ENCODE measurements around the gene CDH4.
"Not testable (repeated sequence)": the region's sequence is repeated elsewhere in the genome, so short reads cannot be mapped to it uniquely, and the experiment has no call there.

Gene CDH4

DNA sequence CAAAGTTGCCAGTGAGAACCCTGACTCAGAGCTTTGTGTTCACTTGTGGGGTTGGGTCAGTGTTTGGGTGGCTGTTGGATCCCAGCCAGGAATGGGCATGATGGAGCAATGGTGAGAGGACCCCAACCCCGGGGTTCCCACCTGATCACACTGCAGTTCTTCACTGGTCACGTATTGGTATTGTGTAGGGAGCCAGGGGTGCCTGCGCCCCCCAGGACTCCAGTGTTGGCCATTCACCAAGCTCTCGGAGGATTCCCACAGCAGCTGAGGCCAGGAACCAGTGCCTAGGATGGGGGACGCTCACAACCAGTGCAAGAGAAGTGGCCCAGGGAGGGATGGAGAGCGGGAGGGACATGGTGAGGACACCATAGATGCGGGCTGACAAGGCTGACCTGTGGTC lies 207.2 kb downstream of the CDH4 start:
- DNase-seq (ENCODE audit: low read depth in 2 of 2), result no peak

DNA sequence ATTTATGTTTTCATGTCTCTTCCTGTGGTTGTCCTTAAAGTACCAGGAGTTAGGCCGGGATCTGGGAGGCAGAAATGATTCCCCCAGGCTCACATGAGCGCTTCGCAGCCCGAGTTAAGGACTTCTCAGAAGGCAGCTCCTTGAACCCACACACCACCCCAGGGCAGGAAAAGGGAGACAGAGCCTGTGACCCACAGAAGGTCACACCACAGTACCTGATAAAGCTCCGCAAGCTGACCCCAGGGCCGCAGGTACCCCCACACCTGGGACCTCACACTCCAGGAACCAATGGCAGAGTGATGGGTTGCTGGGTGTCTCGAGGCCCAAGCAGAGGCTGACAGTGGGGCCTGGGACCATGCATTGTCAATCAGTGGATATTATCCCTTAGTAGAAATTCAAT lies 207.6 kb downstream of the CDH4 start:
- no peak for DNase-seq (ENCODE audit: low read depth in 2 of 2)

- DNase-seq (ENCODE audit: low read depth in 2 of 2), result no peak
Observed at GRCh38 chr20:61460261-61461052, 208.4 kb downstream of the CDH4 start.

DNA sequence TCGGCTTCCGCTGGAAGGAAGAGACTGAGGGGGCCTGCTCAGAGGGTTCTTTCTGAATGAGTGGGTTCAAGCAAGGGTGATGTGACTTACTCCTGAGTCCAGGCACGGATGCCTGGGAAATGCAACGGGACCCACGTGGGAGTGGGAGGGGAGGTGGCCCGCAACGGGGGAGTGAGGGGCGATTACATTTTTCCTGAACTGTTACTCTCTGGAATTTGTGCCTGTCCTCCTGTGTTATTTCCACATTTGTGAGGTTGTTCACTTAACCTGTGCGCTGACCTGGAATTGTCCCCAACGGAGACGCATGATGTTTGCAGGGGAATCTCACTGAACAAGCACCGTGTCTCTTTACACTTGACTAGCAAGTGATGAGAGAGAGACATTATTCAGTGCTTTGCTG lies 209.4 kb downstream of the CDH4 start:
- no peak for DNase-seq (ENCODE audit: low read depth in 2 of 2)

DNA sequence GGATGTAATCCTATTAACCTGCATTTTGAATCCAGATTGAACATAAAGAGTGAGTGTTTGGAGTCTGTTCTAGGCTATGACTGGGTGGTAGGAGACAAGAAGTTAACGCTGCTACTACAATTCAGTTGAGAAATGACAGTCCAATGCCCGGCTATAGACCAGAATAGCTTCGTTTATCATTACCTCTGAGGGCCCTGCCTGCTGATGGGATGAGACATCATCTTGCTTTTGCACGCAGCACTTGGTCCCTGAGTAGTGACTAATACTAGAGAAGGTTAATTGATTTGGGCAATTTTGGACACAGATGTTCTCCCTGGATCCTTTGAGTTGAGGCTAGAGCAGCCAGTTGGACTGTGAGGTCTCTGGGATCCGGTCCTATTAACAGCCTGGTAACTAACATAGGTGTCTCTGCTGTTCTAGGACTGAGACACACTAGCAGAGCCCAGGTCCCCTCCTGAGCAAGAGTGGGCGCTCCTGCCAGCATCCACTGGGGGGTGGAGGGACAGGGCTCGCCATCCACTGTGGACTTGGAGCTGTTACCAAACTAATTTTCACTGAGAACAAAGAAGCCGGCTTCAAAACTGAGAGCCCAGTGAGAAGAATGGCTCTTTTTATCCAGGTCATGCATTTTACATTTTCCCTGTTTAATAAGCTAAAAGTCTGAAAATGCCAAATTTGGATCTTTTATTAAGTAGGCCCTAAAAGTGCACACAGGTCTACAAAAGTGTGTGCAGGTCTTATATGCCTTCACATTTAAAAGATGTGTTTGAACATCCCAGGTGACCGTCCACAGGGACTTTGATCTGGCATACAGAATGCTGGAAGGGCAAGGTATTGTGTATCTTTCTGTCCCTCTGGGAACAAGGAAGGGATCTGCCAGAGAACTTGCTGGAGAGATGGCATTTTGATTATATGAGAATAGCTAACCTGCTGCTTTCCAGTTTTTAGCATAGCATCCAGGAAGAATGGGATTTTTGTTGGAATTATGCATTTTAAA lies 212.5 kb downstream of the CDH4 start:
- DNase-seq (ENCODE audit: low read depth in 2 of 2), result no peak

DNA sequence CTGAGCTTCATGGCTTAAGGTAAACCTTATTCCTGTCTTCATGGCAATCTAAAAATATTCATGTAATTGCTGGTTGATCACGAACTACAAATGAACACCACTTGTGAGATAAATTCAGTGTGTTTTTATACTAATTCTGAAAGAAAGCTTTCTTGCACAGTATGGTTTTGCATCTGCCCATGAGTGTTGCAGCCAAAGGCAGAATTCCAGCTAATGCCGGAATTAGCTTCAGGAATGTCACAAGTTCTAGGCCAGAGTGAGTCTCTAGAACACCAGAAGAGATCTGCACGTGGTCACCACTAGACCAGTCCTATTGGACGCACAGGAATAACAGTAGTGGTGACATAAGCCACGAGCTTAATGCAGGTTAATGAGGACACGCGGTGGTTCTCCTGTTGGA lies 223.7 kb downstream of the CDH4 start:
- no peak for DNase-seq (ENCODE audit: low read depth in 2 of 2)

GRCh38 chr20:61476956-61477355 lies 224.9 kb downstream of the CDH4 start:
- no peak for DNase-seq (ENCODE audit: low read depth in 2 of 2)

DNA sequence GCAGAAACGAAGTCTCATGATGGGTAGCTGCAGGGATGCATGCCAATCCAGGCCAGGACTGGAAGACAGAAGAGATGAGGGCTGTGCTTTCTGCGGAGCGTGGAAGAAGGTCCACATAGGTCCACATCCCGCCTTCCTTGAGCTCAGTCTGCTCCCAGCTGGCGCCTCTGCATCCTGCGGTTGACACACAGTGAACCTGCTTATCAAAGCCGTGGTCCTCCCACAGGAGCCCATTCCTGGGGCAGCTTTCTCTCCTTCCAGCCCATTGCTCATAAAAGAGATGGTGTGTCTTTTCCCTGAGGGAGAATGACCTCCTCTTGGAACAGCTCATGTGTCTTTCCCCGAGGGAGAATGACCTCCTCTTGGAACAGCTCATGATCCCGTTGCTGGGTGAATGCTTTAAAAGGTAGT lies 225.4 kb downstream of the CDH4 start:
- DNase-seq (ENCODE audit: low read depth in 2 of 2), result no peak

- DNase-seq (ENCODE audit: low read depth in 2 of 2), result no peak
Observed at GRCh38 chr20:61478094-61478493, 226.0 kb downstream of the CDH4 start.

DNA sequence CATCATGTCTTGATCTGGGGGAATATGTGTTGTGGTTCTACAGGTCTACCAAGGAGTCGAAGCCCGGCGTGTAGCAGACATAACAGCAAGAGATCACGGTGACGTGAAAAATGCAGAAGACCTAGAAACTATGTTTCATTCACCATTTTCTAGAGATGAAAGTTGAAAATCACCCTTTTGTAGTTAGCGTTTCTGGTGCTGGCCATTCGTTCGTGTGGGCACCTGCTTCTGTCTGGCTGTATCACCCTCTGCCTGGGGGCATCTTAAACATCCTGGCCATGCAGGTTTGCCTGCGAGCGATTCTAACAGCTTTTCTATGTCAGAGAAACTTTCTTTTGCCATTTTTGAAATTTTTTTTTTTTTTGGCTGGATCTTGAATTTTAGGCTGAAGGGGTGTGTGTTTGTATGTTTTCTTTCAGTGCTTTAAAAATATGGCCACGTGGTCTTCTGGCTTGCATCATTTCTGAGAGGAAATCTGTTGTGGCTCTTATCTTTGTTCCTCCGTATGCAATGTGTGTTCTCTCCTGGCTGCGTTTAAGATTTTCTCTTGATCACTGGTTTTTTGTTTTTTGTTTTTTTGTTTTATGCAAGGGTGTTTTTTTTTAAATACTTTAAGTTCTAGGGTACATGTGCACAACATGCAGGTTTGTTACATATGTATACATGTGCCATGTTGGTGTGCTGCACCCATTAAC lies 226.7 kb downstream of the CDH4 start:
- no peak for DNase-seq (ENCODE audit: low read depth in 2 of 2)

- DNase-seq (ENCODE audit: low read depth in 2 of 2), result not testable (repeated sequence)
Observed at GRCh38 chr20:61479433-61479832, 227.4 kb downstream of the CDH4 start.

GRCh38 chr20:61480158-61480825 lies 228.2 kb downstream of the CDH4 start:
- DNase-seq (ENCODE audit: low read depth in 2 of 2), result no peak

- no peak for DNase-seq (ENCODE audit: low read depth in 2 of 2)
Observed at GRCh38 chr20:61482056-61482887, 230.2 kb downstream of the CDH4 start.

DNA sequence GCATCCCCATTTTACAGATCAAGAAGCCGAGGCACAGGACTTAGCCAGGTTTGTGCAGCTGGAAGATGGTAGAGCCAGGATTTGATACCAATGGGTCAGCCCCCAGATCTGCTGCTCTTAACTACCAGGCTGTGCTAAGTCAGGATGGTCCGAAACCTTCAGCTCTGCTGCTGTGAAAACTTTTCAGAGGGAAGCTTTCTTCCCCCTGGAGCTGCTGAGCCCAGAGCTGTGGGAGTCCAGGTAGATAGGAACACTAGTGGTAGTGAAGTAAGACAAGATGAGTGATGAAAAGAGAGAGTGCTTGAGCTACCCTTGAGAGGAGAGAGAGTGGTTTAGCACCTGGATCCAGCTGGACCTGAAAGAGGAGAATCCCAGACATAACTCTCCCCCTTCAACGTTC lies 230.8 kb downstream of the CDH4 start:
- DNase-seq (ENCODE audit: low read depth in 2 of 2), result no peak

- DNase-seq (ENCODE audit: low read depth in 2 of 2), result no peak
Observed at GRCh38 chr20:61483336-61484067, 231.4 kb downstream of the CDH4 start.

- no peak for DNase-seq (ENCODE audit: low read depth in 2 of 2)
Observed at GRCh38 chr20:61486198-61486597, 234.1 kb downstream of the CDH4 start.

GRCh38 chr20:61487346-61487996 lies 235.4 kb downstream of the CDH4 start:
- no peak for DNase-seq (ENCODE audit: low read depth in 2 of 2)

GRCh38 chr20:61487997-61488371 lies 235.9 kb downstream of the CDH4 start:
- DNase-seq (ENCODE audit: low read depth in 2 of 2), result no peak

GRCh38 chr20:61490721-61491120 lies 238.7 kb downstream of the CDH4 start:
- DNase-seq (ENCODE audit: low read depth in 2 of 2), result no peak

GRCh38 chr20:61492065-61492464 lies 240.0 kb downstream of the CDH4 start:
- DNase-seq (ENCODE audit: low read depth in 2 of 2), result no peak
